Upper lobe of left lung (tissue), 4 donors: ENCODE results near the gene RNASEH2C.

Experiments
- EP300 ChIP-seq, 4 donors: sonication (generic); formaldehyde crosslinking; IDR thresholded peaks; one replicate each; pipeline ENCODE4 v1.5.1; 2017; ENCODE audit warnings: antibody characterized with exemption in 4 of 4, control low read depth in 2 of 4
- POLR2A ChIP-seq, 4 donors: fragments of 450-650 bp; IDR thresholded peaks; one replicate each; pipeline ENCODE4 v1.5.1; 2016 to 2017; ENCODE audit warnings: antibody characterized with exemption in 4 of 4, mild to moderate bottlenecking in 2 of 4
- TF ChIP-seq, protein P1 (sequence below), 6 experiments: fragments of 450-650 bp in 4 of 6; fragments of 200-600 bp in 2 of 6; sonication (generic) in 2 of 6; IDR thresholded peaks; one replicate each; pipeline ENCODE4 v1.5.1; 2016 to 2019; ENCODE audit warnings: antibody characterized with exemption in 6 of 6

DNA sequence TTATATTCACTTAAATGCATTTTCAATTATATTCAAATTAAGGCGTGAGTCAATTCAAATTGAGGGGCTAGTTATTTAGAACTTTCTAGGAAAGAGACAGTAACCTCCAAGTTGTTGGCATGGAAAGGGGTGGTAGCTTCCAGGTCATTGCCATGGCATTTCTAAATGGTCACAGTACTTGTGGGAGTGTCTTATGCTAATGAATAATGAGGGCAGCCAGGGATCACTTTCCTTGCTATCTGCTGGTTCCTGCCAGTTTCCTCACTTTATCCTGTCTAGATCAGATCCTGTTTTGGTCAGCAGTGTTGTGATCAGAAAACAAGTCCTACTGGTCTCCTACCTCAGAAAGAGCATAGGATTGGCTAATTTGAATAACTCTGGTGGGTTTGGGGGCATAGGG lies 21.8 kb upstream of the RNASEH2C start:
- TF ChIP-seq EP300 (IDR thresholded peaks at IDR 0.05) (no peak), POLR2A (IDR thresholded peaks at IDR 0.05) (no peak)
- TF ChIP-seq, protein P1, sequence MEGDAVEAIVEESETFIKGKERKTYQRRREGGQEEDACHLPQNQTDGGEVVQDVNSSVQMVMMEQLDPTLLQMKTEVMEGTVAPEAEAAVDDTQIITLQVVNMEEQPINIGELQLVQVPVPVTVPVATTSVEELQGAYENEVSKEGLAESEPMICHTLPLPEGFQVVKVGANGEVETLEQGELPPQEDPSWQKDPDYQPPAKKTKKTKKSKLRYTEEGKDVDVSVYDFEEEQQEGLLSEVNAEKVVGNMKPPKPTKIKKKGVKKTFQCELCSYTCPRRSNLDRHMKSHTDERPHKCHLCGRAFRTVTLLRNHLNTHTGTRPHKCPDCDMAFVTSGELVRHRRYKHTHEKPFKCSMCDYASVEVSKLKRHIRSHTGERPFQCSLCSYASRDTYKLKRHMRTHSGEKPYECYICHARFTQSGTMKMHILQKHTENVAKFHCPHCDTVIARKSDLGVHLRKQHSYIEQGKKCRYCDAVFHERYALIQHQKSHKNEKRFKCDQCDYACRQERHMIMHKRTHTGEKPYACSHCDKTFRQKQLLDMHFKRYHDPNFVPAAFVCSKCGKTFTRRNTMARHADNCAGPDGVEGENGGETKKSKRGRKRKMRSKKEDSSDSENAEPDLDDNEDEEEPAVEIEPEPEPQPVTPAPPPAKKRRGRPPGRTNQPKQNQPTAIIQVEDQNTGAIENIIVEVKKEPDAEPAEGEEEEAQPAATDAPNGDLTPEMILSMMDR (IDR thresholded peaks at IDR 0.05): no peak
